Endothelial cell of umbilical vein (primary cell): Measurements from ENCODE around the gene FMN1.

Experiments
- EZH2 ChIP-seq: IDR thresholded peaks from 2 replicates; pipeline ENCODE4 v1.6.1; 2012; ENCODE audit warnings: borderline replicate concordance, low read depth, mild to moderate bottlenecking, moderate library complexity, low read length, inconsistent platforms; ENCODE audit not compliant: severe bottlenecking
- FOS ChIP-seq: IDR thresholded peaks from 2 replicates; pipeline ENCODE4 v1.6.1; 2011; ENCODE audit warnings: mild to moderate bottlenecking, low read length, moderate library complexity, borderline replicate concordance; ENCODE audit not compliant: insufficient read depth
- JUN ChIP-seq: IDR thresholded peaks from 2 replicates; pipeline ENCODE4 v1.6.1; 2011; ENCODE audit warnings: borderline replicate concordance, low read depth; ENCODE audit not compliant: insufficient read length, insufficient read depth
- POLR2A ChIP-seq: IDR thresholded peaks from 2 replicates; pipeline ENCODE4 v1.6.1; 2012; ENCODE audit warnings: low read depth, mild to moderate bottlenecking, control low read depth, low read length
- POLR2AphosphoS5 ChIP-seq: IDR thresholded peaks from 2 replicates; pipeline ENCODE4 v1.6.1; 2012; ENCODE audit warnings: low read depth, mild to moderate bottlenecking, control low read depth, low read length, moderate library complexity; ENCODE audit not compliant: insufficient read depth
- TF ChIP-seq, protein P1 (sequence below), 2 donors: IDR thresholded peaks; 1 replicate in 1 of 2; 2 replicates in 1 of 2; pipeline ENCODE4 v1.5.1; 2011; ENCODE audit warnings: low read length in 2 of 2, mild to moderate bottlenecking in 2 of 2, moderate library complexity in 2 of 2, control low read depth in 1 of 2, inconsistent platforms in 1 of 2, low read depth in 1 of 2; ENCODE audit not compliant: insufficient read depth in 1 of 2; ENCODE audit errors: extremely low read depth in 1 of 2
- TF ChIP-seq, protein P2 (sequence below): IDR thresholded peaks from 2 replicates; pipeline ENCODE4 v1.6.1; 2011; ENCODE audit not compliant: insufficient read depth, insufficient read length

DNA sequence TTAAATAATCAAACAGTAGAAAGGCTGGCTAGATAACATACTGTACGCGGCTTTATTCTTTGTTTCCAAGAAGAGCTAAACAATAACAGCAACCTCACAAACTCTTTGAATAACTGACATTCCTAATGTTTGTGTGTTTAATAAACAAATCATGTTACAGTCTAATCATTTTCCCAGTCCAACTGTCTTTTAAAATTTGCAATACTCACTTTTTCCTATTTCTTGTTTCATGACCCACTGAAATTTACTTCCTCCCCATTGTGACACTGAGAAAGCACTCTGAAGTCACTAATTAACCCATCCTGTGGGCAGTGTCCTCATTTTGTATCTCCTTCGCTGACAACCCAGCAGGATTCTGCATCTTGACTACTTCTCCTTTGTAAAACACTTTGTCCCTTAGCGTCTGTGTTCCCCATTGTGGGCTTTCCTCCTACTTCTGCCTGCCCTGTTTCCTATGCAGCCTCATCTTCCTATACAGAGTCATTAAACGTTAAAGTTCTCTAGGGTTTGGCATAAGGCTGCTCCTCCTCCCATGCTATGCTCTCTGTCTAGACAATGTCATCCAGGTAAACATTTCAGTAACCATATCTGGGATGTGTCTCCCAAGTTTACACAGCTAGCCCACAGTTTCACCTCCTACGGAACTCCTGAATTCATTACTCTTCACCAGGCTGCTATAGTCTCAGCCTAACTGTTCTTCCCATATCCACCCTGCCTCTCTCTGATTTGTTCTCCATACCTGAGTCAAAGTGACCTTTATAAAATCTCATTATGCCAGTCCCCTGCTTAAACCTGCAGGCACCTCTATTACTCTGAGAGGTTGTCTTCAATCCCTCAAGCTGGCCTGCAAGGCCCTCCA lies 327.8 kb downstream of the FMN1 start:
- TF ChIP-seq, protein P1, sequence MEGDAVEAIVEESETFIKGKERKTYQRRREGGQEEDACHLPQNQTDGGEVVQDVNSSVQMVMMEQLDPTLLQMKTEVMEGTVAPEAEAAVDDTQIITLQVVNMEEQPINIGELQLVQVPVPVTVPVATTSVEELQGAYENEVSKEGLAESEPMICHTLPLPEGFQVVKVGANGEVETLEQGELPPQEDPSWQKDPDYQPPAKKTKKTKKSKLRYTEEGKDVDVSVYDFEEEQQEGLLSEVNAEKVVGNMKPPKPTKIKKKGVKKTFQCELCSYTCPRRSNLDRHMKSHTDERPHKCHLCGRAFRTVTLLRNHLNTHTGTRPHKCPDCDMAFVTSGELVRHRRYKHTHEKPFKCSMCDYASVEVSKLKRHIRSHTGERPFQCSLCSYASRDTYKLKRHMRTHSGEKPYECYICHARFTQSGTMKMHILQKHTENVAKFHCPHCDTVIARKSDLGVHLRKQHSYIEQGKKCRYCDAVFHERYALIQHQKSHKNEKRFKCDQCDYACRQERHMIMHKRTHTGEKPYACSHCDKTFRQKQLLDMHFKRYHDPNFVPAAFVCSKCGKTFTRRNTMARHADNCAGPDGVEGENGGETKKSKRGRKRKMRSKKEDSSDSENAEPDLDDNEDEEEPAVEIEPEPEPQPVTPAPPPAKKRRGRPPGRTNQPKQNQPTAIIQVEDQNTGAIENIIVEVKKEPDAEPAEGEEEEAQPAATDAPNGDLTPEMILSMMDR (IDR thresholded peaks at IDR 0.05; ENCODE audit: extremely low read depth in 1 of 2, insufficient read depth in 1 of 2, low read depth in 1 of 2, low read length in 2 of 2), result no peak
- TF ChIP-seq EZH2 (no peak), POLR2AphosphoS5 (no peak), FOS (no peak), POLR2A (no peak), JUN (no peak)
- TF ChIP-seq, protein P2, sequence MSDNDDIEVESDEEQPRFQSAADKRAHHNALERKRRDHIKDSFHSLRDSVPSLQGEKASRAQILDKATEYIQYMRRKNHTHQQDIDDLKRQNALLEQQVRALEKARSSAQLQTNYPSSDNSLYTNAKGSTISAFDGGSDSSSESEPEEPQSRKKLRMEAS, result no peak
